ENCODE results near the gene LIG1. TPM values are rescaled to one million over a fixed set of nuclear protein-coding genes. Genes with fewer than 3 reads are reported as not detected.
A peak's percentile ranks its signal among the peaks of the same experiment; 100 is the strongest.

LIG1 gene
- total and polyA plus RNA-seq, 9 of the 15 experiments (the other 6 are each of a cell fraction or from before 2014, with no cell fraction given) = 9.6 to 114 (median 71.1) TPM

- TF ChIP-seq USF2 (CRISPR knock-in tag; IDR thresholded peaks at IDR 0.05) (peak; percentile 82), SRSF1 (IDR thresholded peaks at IDR 0.05; ENCODE audit: low read depth, low read length) (no peak), CREBBP (IDR thresholded peaks at IDR 0.05; ENCODE audit: low read depth, low read length) (no peak), TAL1 (IDR thresholded peaks at IDR 0.05) (no peak), NR1H2 (CRISPR knock-in tag; IDR thresholded peaks at IDR 0.05) (no peak), VEZF1 (CRISPR knock-in tag; IDR thresholded peaks at IDR 0.05) (no peak), SMAD2 (IDR thresholded peaks at IDR 0.05; ENCODE audit: low read depth, low read length) (no peak), ZNF197 (CRISPR knock-in tag; IDR thresholded peaks at IDR 0.05; ENCODE audit: low read depth) (no peak), ZBED1 (IDR thresholded peaks at IDR 0.05) (no peak), CC2D1A (IDR thresholded peaks at IDR 0.05) (no peak), ZNF76 (CRISPR knock-in tag; IDR thresholded peaks at IDR 0.05; ENCODE audit: borderline replicate concordance) (no peak), CXXC5 (CRISPR knock-in tag; IDR thresholded peaks at IDR 0.05) (no peak), ETV6 (IDR thresholded peaks at IDR 0.05; ENCODE audit: borderline replicate concordance in 1 of 2, low read depth in 2 of 2, low read length in 1 of 2) (no peak), ETV6 (CRISPR knock-in tag; IDR thresholded peaks at IDR 0.05; ENCODE audit: borderline replicate concordance) (no peak), BHLHE40 (IDR thresholded peaks at IDR 0.05; ENCODE audit: low read length) (0 out of 2 replicates have a peak, but pooled peaks have one; percentile 5), TCF7 (IDR thresholded peaks at IDR 0.05; ENCODE audit: borderline replicate concordance) (no peak), ZNF511 (CRISPR knock-in tag; IDR thresholded peaks at IDR 0.05) (no peak), E2F6 (IDR thresholded peaks at IDR 0.05; ENCODE audit: borderline replicate concordance in 1 of 2, extremely low read depth in 1 of 2, insufficient read depth in 1 of 2, insufficient read length in 1 of 2, low read depth in 1 of 2, low read length in 1 of 2, poor library complexity in 1 of 2, severe bottlenecking in 1 of 2) (no peak), ZBTB5 (IDR thresholded peaks at IDR 0.05) (no peak), ZNF589 (CRISPR knock-in tag; IDR thresholded peaks at IDR 0.05; ENCODE audit: low read depth) (no peak), UBTF (IDR thresholded peaks at IDR 0.05; ENCODE audit: borderline replicate concordance in 1 of 2, low read depth in 2 of 2, low read length in 2 of 2) (no peak)
Measured at GRCh38 chr19:48111280-48111679, 58.9 kb downstream of the LIG1 start (continued).

Data from K562 (cell line).